ENCODE measurements around the gene PDE7B. TPM values are rescaled to one million over a fixed set of nuclear protein-coding genes. Genes with fewer than 3 reads are reported as not detected.

The PDE7B gene
- total RNA-seq, 2 experiments from 2014 or later = 0.29 to 0.34 TPM

GRCh38 chr6:135895231-135895911, 43.9 kb downstream of the PDE7B start:
- Mint-ChIP-seq H3K4me1 (ENCODE audit: low read depth) (peaks cover 7% of the 10 kb centered on the region), H3K27ac (no peak overlapping the region), H3K36me3 (ENCODE audit: low read depth) (no peaks in the 10 kb centered on the region), H3K9me3 (ENCODE audit: insufficient read depth) (no peaks in the 10 kb centered on the region), H3K4me3 (no peak overlapping the region), H3K27me3 (ENCODE audit: low read depth) (no peaks in the 10 kb centered on the region)
- CTCF ChIA-PET = no interaction called here
- POLR2A ChIA-PET = no interaction called here
- DNase-seq (no peak), ATAC-seq (no peak)

- ATAC-seq = no peak
- DNase-seq = no peak
- Mint-ChIP-seq H3K4me3 (no peak overlapping the region), H3K27ac (no peak overlapping the region), H3K36me3 (ENCODE audit: low read depth) (no peaks in the 10 kb centered on the region), H3K4me1 (ENCODE audit: low read depth) (peaks cover 12% of the 10 kb centered on the region), H3K9me3 (ENCODE audit: insufficient read depth) (no peaks in the 10 kb centered on the region), H3K27me3 (ENCODE audit: low read depth) (no peaks in the 10 kb centered on the region)
- CTCF ChIA-PET = interaction anchor here (1.7 kb wide), 1 partner anchor 13 kb away, joined by 8 read pairs; no protein-coding TSS in a partner anchor
- POLR2A ChIA-PET = no interaction called here
These were observed 45.6 kb downstream of the PDE7B start for GRCh38 chr6:135897087-135897486.

GRCh38 chr6:135901774-135902524, 50.4 kb downstream of the PDE7B start:
- ChIA-PET POLR2A (no interaction called here), CTCF (interaction anchor here (1.2 to 3.2 kb wide), 3 partner anchors 8 to 366 kb away, joined by 3 to 21 read pairs (median 3); no protein-coding TSS in a partner anchor)
- ATAC-seq (no peak), DNase-seq (no peak)
- H3K4me3 Mint-ChIP-seq = no peak overlapping the region
- no peak overlapping the region for H3K27ac Mint-ChIP-seq
- H3K36me3 Mint-ChIP-seq (ENCODE audit: low read depth) = no peaks in the 10 kb centered on the region
- no peaks in the 10 kb centered on the region for H3K27me3 Mint-ChIP-seq (ENCODE audit: low read depth)
- peaks cover 16% of the 10 kb centered on the region for H3K4me1 Mint-ChIP-seq (ENCODE audit: low read depth)
- H3K9me3 Mint-ChIP-seq (ENCODE audit: insufficient read depth) = no peaks in the 10 kb centered on the region

- H3K4me1 Mint-ChIP-seq (ENCODE audit: low read depth) = peaks cover 14% of the 10 kb centered on the region
- H3K36me3 Mint-ChIP-seq (ENCODE audit: low read depth) = no peaks in the 10 kb centered on the region
- H3K9me3 Mint-ChIP-seq (ENCODE audit: insufficient read depth) = no peaks in the 10 kb centered on the region
- no peak for ATAC-seq
- ChIA-PET POLR2A (no interaction called here), CTCF (interaction anchor here (1.3 kb wide), 1 partner anchor 367 kb away, joined by 9 read pairs; no protein-coding TSS in a partner anchor)
- no peaks in the 10 kb centered on the region for H3K27me3 Mint-ChIP-seq (ENCODE audit: low read depth)
- no peak overlapping the region for H3K4me3 Mint-ChIP-seq
- no peak for DNase-seq
- no peak overlapping the region for H3K27ac Mint-ChIP-seq
These were observed 51.3 kb downstream of the PDE7B start for GRCh38 chr6:135902756-135903331.

GRCh38 chr6:135904666-135905065, 53.2 kb downstream of the PDE7B start:
- ATAC-seq (no peak), DNase-seq (no peak)
- H3K9me3 Mint-ChIP-seq (ENCODE audit: insufficient read depth) = no peaks in the 10 kb centered on the region
- ChIA-PET POLR2A (no interaction called here), CTCF (no interaction called here)
- no peaks in the 10 kb centered on the region for H3K27me3 Mint-ChIP-seq (ENCODE audit: low read depth)
- H3K27ac Mint-ChIP-seq = no peak overlapping the region
- peaks cover 16% of the 10 kb centered on the region for H3K4me1 Mint-ChIP-seq (ENCODE audit: low read depth)
- no peaks in the 10 kb centered on the region for H3K36me3 Mint-ChIP-seq (ENCODE audit: low read depth)
- no peak overlapping the region for H3K4me3 Mint-ChIP-seq

- H3K4me3 Mint-ChIP-seq = no peak overlapping the region
- H3K36me3 Mint-ChIP-seq (ENCODE audit: low read depth) = no peaks in the 10 kb centered on the region
- no peak for DNase-seq
- no peaks in the 10 kb centered on the region for H3K27me3 Mint-ChIP-seq (ENCODE audit: low read depth)
- H3K9me3 Mint-ChIP-seq (ENCODE audit: insufficient read depth) = no peaks in the 10 kb centered on the region
- POLR2A ChIA-PET = no interaction called here
- H3K27ac Mint-ChIP-seq = no peak overlapping the region
- peaks cover 19% of the 10 kb centered on the region for H3K4me1 Mint-ChIP-seq (ENCODE audit: low read depth)
- ATAC-seq = no peak
- CTCF ChIA-PET = interaction anchor here (0.8 to 1.1 kb wide), 2 partner anchors 25 to 39 kb away, joined by 3 read pairs; no protein-coding TSS in a partner anchor
These were observed 54.3 kb downstream of the PDE7B start for GRCh38 chr6:135905604-135906300.

GRCh38 chr6:135906542-135906941, 55.0 kb downstream of the PDE7B start:
- Mint-ChIP-seq H3K9me3 (ENCODE audit: insufficient read depth) (no peaks in the 10 kb centered on the region), H3K27me3 (ENCODE audit: low read depth) (no peaks in the 10 kb centered on the region), H3K4me3 (no peak overlapping the region), H3K4me1 (ENCODE audit: low read depth) (peaks cover 17% of the 10 kb centered on the region), H3K27ac (no peak overlapping the region), H3K36me3 (ENCODE audit: low read depth) (no peaks in the 10 kb centered on the region)
- ChIA-PET CTCF (interaction anchor here (0.7 to 1.3 kb wide), 4 partner anchors 26 to 320 kb away, joined by 3 to 4 read pairs (median 3); no protein-coding TSS in a partner anchor), POLR2A (no interaction called here)
- ATAC-seq (no peak), DNase-seq (no peak)

- Mint-ChIP-seq H3K4me3 (no peak overlapping the region), H3K27me3 (ENCODE audit: low read depth) (no peaks in the 10 kb centered on the region), H3K9me3 (ENCODE audit: insufficient read depth) (no peaks in the 10 kb centered on the region), H3K27ac (no peak overlapping the region), H3K4me1 (ENCODE audit: low read depth) (peaks cover 14% of the 10 kb centered on the region), H3K36me3 (ENCODE audit: low read depth) (no peaks in the 10 kb centered on the region)
- ChIA-PET POLR2A (no interaction called here), CTCF (interaction anchor here (0.7 to 1.3 kb wide), 4 partner anchors 19 to 319 kb away, joined by 3 to 4 read pairs (median 4); no protein-coding TSS in a partner anchor)
- ATAC-seq (no peak), DNase-seq (no peak)
These were observed 55.5 kb downstream of the PDE7B start for GRCh38 chr6:135906972-135907465.

GRCh38 chr6:135909737-135910387, 58.4 kb downstream of the PDE7B start:
- H3K36me3 Mint-ChIP-seq (ENCODE audit: low read depth) = no peaks in the 10 kb centered on the region
- DNase-seq (peak; percentile 77), ATAC-seq (peak; percentile 96)
- H3K9me3 Mint-ChIP-seq (ENCODE audit: insufficient read depth) = no peaks in the 10 kb centered on the region
- no peak overlapping the region for H3K27ac Mint-ChIP-seq
- CTCF ChIA-PET = interaction anchor here (0.6 to 3.7 kb wide), 54 partner anchors 9 to 460 kb away, joined by 3 to 69 read pairs (median 5); partner anchors contain the start of gene PDE7B
- POLR2A ChIA-PET = no interaction called here
- H3K27me3 Mint-ChIP-seq (ENCODE audit: low read depth) = no peaks in the 10 kb centered on the region
- no peak overlapping the region for H3K4me3 Mint-ChIP-seq
- peaks cover 5% of the 10 kb centered on the region for H3K4me1 Mint-ChIP-seq (ENCODE audit: low read depth)

- Mint-ChIP-seq H3K27ac (no peak overlapping the region), H3K4me1 (ENCODE audit: low read depth) (peaks cover 5% of the 10 kb centered on the region), H3K27me3 (ENCODE audit: low read depth) (no peaks in the 10 kb centered on the region), H3K36me3 (ENCODE audit: low read depth) (no peaks in the 10 kb centered on the region), H3K4me3 (no peak overlapping the region), H3K9me3 (ENCODE audit: insufficient read depth) (no peaks in the 10 kb centered on the region)
- CTCF ChIA-PET = interaction anchor here (0.7 to 3.7 kb wide), 6 partner anchors 14 to 458 kb away, joined by 3 to 69 read pairs (median 4); no protein-coding TSS in a partner anchor
- POLR2A ChIA-PET = no interaction called here
- ATAC-seq (no peak), DNase-seq (no peak)
These were observed 59.5 kb downstream of the PDE7B start for GRCh38 chr6:135910790-135911618.

Data from activated CD8-positive, alpha-beta T cell treated with anti-CD3 and anti-CD28 coated beads, Interleukin-2, amount 10 ng/mL, durations not matched to agents 7 days and 5 days (primary cell).